GM21786 (cell line): ENCODE results near the gene UBTD1.
"Not testable (repeated sequence)": the region's sequence is repeated elsewhere in the genome, so short reads cannot be mapped to it uniquely, and the experiment has no call there.

Experiments used
- ATAC-seq: cut with Tn5 transposase; IDR thresholded peaks from one replicate; pipeline ENCODE4 v1.9.1; 2021; ENCODE audit not compliant: unreplicated experiment

The UBTD1 gene

GRCh38 chr10:97537186-97537869 is 38.6 kb downstream of the UBTD1 start:
- no peak for ATAC-seq

DNA sequence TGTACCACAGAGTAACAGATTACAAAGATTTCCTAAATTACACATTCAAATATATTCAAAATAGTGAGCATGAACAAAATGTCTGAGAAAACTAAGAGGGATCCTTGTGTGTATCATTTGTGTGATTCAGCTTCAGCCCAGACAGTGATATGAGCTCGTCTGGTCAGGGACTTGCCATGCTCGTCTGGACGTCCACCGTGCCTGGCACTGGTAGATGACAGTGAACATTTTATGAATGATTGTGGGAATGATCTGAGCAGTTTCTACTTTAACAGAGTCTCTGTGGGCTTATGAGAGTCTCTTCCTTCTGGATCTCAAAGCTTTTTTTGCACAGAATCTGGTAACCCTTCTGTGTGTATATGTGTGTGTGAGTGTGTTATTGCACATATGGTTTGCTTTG is 39.7 kb downstream of the UBTD1 start:
- no peak for ATAC-seq

DNA sequence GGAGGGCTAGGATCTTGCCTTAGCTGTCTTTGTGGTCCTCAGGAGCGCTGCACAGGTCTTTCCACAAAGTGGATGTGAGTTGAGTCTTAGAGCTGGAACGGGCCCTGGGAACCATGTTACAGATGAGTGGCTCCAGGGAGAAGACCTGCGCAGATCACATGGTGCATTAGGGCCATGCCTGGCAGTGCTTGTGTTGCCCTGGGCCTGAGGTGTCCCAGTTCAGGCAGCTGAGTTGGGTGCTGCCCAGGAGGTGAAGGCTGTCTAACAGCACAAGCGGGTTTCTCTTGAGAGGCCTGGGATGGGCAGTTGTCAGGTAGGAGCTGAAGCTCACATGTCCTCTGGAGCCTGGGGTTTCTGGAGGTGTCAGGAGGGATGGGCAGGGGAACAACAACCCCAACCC is 40.1 kb downstream of the UBTD1 start:
- ATAC-seq: no peak

GRCh38 chr10:97539523-97540200 is 40.9 kb downstream of the UBTD1 start:
- no peak for ATAC-seq

DNA sequence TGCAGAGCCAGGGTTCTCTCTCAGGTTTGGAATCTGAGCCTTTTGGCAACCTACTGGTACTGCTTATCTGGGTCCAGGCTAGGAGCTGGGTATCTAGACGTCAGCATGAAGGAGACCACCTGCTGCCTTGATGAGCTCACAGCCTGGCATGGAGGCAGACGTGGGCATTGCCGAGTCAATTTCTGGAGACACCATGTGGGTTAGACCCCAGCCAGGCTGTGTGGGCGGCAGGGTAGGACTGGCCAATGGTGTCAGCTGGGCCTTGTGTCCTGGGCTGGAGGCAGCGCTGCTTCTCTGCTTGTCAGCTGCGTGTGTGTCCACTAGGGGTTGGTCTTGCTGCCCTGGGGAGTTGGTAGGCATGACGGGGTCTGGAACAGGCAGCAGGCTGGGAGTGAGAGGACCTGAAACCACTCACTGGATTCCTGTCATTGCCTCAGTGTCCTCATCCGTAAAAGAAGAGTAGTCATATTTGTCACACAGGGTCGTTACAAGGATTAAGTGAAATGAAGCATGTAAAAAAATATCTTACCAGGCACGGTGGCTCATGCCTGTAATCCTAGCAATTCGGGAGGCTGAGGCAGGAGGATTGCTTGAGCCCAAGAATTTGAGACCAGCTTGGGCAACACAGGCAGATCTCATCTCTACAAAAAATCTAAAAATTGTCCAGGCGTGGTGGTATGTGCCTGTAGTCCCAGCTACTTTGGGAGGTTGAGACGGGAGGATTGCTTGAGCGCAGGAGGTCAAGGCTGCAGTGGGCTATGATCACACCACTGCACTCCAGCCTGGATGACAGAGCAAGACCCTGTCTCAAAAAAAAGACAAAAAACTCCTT is 42.2 kb downstream of the UBTD1 start:
- ATAC-seq: no peak

- no peak for ATAC-seq
Observed at GRCh38 chr10:97542169-97543024, 43.7 kb downstream of the UBTD1 start.

GRCh38 chr10:97543025-97543546 is 44.4 kb downstream of the UBTD1 start:
- ATAC-seq: no peak

- ATAC-seq: no peak
Observed at GRCh38 chr10:97546456-97547270, 47.9 kb downstream of the UBTD1 start.

DNA sequence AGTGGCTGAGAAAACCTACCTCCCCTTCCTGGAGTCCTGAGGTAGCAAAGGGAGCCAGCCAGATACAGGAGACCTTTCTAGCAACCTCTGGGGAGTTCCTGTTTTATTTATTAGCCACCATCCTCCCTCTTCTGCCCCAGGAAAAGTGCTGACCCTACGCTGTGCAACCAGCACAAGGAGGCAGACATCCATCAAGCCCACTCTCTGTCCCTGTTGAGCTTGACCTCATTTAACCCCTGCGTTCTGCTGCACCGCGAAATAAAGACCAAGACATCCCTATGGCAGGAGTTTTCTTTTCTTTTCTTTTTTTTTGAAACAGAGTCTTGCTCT is 48.5 kb downstream of the UBTD1 start:
- no peak for ATAC-seq

GRCh38 chr10:97547962-97548361 is 49.2 kb downstream of the UBTD1 start:
- no peak for ATAC-seq

DNA sequence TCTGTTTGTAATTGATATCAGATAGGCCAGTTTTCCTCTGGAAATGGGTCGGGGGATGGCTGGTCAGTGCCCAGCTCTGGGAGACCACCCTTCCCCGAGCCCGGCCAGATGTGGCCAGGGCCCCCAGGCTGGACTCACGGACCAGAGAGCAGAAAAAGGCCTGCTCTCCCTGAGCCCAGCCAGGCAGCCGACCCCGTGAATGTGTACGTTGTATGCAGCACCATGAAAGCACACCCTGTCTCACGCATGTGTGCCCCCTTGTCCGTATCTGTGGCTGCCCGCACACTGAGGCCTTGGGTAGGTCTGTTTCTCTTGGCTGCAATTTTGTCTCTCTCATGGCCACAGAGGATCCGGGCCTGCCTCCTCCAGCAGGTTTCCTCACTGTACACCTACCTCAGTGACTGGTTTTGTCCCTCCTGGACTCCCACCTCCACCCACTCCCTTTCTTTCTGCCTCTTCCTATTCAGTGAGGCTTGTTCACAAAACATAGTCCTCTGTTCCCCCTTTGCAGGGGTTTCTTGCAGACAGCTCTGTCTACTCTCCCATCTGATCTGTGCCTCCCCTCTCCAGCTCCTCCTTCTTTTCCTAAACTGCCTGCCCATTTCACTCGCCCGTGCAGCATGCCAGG is 50.2 kb downstream of the UBTD1 start:
- no peak for ATAC-seq

GRCh38 chr10:97549587-97550322 is 51.0 kb downstream of the UBTD1 start:
- ATAC-seq: no peak

DNA sequence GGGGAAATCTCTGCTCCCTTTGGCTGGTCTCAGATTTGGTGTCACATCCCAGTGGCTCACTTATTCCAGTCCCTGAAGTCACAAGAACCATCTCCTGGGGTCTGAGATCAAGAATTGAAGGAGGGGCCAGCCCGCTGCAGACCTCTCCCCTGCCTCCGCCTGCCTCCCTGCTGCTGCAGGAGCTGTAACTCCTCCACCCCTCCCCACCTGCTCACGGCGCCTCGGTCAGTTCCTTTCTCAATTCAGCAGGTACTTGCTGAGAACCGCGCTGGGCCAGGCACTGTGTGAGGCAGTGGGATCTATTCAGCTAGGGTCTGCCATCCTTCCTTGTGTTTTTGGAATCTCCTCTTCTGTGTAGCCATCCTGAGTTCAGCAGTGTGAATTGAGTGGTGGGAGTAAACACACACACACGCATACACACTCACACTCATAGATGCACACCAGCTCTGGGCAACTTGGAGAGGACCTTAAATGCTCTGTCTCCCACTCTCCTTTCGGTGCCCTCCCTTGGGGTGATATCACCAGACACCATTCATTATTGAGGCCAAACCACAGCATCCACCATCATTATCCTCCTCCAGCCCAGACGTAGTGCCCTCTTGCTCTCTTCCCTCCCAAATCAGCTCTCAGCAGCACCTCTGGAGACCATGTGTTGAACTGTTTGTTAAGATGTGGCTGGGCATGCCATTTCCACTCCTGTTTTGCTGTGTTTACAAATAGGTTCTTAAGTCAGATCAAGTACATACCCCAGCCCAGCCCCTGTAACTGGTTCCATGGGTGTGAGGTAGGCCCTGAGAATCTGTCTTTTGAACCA is 51.8 kb downstream of the UBTD1 start:
- no peak for ATAC-seq

DNA sequence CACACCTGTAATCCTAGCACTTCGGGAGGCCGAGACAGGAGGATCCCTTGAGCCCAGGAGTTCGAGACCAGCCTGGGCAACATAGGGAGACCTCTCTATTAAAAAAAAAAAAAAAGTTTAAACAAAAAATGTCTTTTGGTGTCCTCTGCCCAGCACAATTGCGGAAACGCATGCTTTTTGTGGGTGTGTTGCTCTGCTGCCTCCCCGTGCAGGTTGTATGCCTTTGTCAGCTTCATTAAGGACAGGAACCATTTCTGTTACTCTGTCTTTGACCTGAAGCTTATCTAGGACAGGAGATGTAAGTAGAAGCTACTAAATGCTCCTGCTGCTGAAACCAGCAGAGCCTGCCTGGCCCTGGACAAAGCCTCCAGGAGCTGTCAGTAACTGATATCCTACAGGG is 52.5 kb downstream of the UBTD1 start:
- ATAC-seq: no peak

DNA sequence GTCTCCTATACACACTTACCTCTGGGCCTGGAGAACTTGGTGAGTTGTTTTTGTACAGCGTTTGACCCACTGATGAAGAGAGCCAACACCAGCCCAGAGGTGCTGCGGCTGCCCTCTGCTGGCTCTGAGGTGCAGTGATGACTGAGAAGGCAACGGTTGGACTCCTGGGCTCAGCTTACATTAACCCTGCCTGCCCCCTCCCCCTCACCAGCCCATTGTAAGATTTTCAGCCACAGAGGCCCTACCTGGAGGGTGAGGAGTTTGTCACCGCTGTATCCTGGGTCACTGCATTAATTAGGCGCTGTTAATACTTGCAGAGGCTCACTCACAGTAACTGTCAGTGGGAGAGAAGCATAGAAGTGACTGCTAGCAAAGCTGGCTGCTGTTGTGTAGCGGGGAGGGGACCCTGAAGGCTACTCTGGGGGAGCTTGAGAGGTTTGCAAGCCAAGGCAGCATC is 54.9 kb downstream of the UBTD1 start:
- no peak for ATAC-seq

DNA sequence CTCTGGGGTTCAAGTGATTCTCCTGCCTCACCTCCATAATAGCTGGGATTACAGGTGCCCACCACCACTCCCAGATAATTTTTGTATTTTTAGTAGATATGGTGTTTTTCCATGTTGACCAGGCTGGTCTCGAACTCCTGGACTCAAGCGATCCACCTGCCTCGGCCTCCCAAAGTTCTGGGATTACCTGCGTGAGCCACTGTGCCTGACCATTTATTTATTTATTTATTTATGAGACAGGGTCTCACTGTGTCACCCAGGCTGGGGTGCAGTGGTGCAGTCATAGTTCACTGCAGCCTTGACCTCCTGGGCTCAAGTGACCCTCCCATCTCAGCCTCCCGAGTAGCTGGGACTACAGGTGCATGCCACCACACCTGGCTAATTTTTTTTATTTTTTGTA is 55.6 kb downstream of the UBTD1 start:
- ATAC-seq: not testable (repeated sequence)

DNA sequence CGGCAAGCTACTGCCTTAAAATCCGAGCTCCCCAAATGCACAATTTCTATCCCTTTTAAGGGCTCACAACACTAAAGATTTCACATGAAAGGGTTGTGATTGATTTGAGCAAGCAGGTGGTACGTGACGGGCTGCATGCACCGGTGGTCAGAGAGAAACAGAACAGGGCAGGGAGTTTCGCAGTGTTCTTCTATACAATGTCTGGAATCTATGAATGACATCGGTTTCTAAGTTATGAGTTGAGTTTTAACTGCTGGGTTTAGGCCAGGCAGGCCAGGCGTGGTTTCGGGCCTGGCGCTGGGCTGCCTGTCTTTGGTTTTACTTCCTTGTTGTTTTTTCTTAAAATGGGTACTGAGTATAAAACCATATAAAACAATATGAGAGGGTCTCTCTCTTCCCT is 56.8 kb downstream of the UBTD1 start:
- ATAC-seq: not testable (repeated sequence)
